Measurements from ENCODE around the gene C13orf46. TPM values are rescaled to one million over a fixed set of nuclear protein-coding genes. Genes with fewer than 3 reads are reported as not detected.

C13orf46 gene
- total RNA-seq, 1 donor from 2014 or later: 4.8 TPM

DNA sequence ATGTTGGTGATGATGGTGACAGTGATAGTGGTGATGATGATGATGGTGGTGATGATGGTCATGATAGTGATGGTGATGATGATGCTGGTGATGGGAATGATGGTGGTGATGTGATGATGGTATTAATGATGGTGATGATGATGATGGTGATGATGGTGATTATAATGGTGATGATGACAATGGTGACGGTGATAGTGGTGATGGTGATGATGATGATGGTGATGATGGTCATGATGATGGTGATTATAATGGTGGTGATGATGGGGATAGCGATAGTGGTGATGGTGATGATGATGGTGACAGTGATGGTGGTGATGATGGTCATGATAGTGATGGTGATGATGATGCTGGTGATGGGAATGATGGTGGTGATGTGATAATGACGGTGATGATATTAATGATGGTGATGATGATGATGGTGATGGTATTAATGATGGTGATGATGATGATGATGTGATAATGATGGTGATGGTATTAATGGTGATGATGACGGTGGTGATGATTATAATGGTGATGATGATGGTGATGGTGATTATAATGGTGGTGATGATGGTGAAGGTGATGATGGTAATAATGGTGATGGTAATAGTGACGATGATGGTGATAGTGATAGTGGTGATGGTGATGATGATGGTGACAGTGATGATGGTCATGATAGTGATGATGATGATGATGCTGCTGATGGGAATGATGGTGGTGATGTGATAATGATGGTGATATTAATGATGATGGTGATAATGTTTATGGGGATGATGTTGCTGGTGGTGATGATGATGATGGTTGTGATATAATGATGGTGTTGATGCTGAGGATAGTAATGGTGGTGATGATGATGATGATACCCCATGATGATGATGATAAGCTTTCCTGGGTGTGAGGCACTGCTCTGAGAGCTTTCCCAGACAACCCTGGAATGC is 7.7 kb downstream of the C13orf46 start:
- TF ChIP-seq, protein P1, sequence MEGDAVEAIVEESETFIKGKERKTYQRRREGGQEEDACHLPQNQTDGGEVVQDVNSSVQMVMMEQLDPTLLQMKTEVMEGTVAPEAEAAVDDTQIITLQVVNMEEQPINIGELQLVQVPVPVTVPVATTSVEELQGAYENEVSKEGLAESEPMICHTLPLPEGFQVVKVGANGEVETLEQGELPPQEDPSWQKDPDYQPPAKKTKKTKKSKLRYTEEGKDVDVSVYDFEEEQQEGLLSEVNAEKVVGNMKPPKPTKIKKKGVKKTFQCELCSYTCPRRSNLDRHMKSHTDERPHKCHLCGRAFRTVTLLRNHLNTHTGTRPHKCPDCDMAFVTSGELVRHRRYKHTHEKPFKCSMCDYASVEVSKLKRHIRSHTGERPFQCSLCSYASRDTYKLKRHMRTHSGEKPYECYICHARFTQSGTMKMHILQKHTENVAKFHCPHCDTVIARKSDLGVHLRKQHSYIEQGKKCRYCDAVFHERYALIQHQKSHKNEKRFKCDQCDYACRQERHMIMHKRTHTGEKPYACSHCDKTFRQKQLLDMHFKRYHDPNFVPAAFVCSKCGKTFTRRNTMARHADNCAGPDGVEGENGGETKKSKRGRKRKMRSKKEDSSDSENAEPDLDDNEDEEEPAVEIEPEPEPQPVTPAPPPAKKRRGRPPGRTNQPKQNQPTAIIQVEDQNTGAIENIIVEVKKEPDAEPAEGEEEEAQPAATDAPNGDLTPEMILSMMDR (IDR thresholded peaks at IDR 0.05): no peak
- H3K9me3 ChIP-seq: no peaks in the 10 kb centered on the region
- peaks cover 0 to 4% of the 10 kb centered on the region in 2 donors for H3K36me3 ChIP-seq
- DNase-seq (ENCODE audit: low spot score in 2 of 2): no peak
- H3K4me1 ChIP-seq: peaks cover 2 to 8% of the 10 kb centered on the region in 2 donors
- no peak overlapping the region for H3K27ac ChIP-seq
- H3K4me3 ChIP-seq: no peak overlapping the region
- no peaks in the 10 kb centered on the region for H3K27me3 ChIP-seq
- intact Hi-C loops (cut with DNase I): no loop called here

DNA sequence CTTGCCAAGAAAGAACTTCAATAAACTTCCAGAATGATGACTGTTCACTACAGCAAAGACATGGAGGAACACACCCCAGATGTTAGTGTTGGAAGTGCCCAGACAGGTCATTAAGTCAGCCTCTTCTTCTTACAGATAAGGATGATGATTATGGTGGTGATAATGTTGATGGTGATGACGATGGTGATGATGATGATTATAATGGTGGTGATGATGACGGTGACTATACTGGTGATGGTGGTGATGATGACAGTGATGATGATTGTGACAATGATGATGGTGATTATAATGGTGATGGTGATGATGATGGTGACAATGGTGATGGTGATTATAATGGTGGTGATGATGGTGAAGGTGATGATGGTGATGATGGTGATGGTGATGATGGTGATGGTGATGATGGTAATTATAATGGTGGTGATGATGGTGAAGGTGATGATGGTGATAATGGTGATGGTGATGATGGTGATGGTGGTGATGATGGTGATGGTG is 8.4 kb downstream of the C13orf46 start:
- H3K27me3 ChIP-seq: no peaks in the 10 kb centered on the region
- H3K4me1 ChIP-seq: peaks cover 0 to 2% of the 10 kb centered on the region in 2 donors
- no peaks in the 10 kb centered on the region for H3K9me3 ChIP-seq
- intact Hi-C loops (cut with DNase I): no loop called here
- H3K27ac ChIP-seq: no peak overlapping the region
- peaks cover 0 to 4% of the 10 kb centered on the region in 2 donors for H3K36me3 ChIP-seq
- DNase-seq (ENCODE audit: low spot score in 2 of 2): no peak
- TF ChIP-seq, protein P1 (IDR thresholded peaks at IDR 0.05): no peak
- no peak overlapping the region for H3K4me3 ChIP-seq

DNA sequence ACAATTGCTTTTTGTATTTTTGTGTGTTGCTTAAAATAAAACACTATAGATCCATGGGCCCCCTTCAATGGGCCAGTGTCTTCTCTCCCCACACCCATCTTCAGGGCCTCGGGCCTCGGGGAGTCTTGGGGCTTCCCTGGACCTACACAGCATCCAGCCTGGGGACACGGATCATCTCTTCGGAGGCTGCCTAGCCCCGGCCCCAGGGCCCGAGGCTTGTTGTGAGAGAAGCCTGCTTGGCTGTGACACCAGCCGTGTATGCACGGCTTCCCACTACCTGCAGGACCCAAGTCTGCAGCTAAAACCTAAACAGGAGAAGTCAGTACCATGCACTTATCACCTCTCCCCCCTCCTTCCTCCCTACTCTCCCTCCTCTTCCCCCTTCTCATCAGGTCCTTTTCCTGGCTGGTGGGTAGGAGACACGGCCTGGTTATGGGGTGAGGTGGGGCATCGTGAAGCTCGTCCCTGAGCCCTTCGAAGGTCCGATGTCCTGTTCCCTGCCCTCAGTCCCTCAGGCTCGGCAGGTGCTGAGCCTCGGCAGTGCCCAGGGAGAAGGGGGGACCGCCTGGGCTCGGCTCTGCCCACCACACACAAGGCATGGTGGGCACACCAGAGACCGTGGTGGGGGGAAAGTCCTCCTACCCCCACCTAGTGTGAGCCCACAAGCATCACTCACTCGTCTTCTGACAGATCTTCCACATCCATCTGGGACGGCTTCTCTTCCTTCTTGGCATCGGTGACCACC is 9.5 kb downstream of the C13orf46 start:
- Histone ChIP-seq H3K27me3 (no peaks in the 10 kb centered on the region), H3K9me3 (no peaks in the 10 kb centered on the region), H3K4me3 (no peak overlapping the region), H3K4me1 (no peaks in the 10 kb centered on the region), H3K36me3 (peaks cover 0 to 4% of the 10 kb centered on the region in 2 donors), H3K27ac (no peak overlapping the region)
- DNase-seq (ENCODE audit: low spot score in 2 of 2): no peak
- intact Hi-C loops (cut with DNase I): no loop called here
- TF ChIP-seq, protein P1 (IDR thresholded peaks at IDR 0.05): no peak

DNA sequence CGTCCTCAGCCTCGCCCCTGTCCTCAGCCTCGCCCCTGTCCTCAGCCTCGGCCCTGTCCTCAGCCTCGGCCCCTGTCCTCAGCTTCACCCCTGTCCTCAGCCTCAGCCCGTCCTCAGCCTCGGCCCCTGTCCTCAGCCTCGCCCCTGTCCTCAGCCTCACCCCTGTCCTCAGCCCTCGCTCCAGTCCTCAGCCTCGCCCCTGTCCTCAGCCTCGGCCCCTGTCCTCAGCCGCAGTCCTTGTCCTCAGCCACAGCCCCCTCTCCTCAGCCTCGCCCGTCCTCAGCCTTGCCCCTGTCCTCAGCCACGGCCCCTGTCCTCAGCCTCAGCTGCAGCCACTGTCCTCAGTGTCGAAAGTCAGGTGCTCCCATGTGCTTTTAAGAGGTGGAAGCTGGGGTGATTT is 10.5 kb downstream of the C13orf46 start:
- Histone ChIP-seq H3K36me3 (peaks cover 0 to 4% of the 10 kb centered on the region in 2 donors), H3K4me3 (no peak overlapping the region), H3K27me3 (no peaks in the 10 kb centered on the region), H3K9me3 (no peaks in the 10 kb centered on the region), H3K4me1 (no peaks in the 10 kb centered on the region), H3K27ac (no peak overlapping the region)
- no peak for DNase-seq (ENCODE audit: low spot score in 2 of 2)
- TF ChIP-seq, protein P1 (IDR thresholded peaks at IDR 0.05): no peak
- intact Hi-C loops (cut with DNase I): no loop called here

DNA sequence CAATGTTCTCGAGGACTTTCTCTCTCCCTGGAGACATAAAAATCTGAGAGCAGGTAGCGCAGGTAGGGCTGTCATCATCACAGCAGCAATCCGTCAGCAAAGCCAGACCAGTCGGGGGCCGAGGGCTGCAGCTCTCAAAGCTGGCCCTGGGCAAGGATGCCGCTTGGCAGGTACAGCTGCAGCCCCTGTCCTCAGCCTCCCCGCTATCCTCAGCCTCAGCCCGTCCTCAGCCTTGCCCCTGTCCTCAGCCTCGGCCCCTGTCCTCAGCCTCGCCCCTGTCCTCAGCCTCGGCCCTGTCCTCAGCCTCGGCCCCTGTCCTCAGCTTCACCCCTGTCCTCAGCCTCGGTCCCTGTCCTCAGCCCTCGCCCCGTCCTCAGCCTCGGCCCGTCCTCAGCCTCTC is 10.9 kb downstream of the C13orf46 start:
- intact Hi-C loops (cut with DNase I): no loop called here
- no peak for DNase-seq (ENCODE audit: low spot score in 2 of 2)

More for the DNA sequence above, 10.9 kb downstream of the C13orf46 start:
- Histone ChIP-seq H3K27ac (no peak overlapping the region), H3K9me3 (no peaks in the 10 kb centered on the region), H3K27me3 (no peaks in the 10 kb centered on the region), H3K36me3 (peaks cover 0 to 4% of the 10 kb centered on the region in 2 donors), H3K4me3 (no peak overlapping the region), H3K4me1 (no peaks in the 10 kb centered on the region)
- TF ChIP-seq, protein P1 (IDR thresholded peaks at IDR 0.05): no peak
